Ishikawa (cell line): ENCODE data around the gene TUBD1.

Experiments used
- CEBPB ChIP-seq: IDR thresholded peaks from 2 replicates; pipeline ENCODE4 v1.6.1; 2012
- EP300 ChIP-seq: IDR thresholded peaks from 2 replicates; pipeline ENCODE4 v1.6.1; 2012; ENCODE audit warnings: borderline replicate concordance
- YY1 ChIP-seq: IDR thresholded peaks from 2 replicates; pipeline ENCODE4 v1.6.1; 2012; ENCODE audit warnings: low read depth
- TF ChIP-seq, protein P1 (sequence below): IDR thresholded peaks from 2 replicates; pipeline ENCODE4 v1.6.1; 2012

DNA sequence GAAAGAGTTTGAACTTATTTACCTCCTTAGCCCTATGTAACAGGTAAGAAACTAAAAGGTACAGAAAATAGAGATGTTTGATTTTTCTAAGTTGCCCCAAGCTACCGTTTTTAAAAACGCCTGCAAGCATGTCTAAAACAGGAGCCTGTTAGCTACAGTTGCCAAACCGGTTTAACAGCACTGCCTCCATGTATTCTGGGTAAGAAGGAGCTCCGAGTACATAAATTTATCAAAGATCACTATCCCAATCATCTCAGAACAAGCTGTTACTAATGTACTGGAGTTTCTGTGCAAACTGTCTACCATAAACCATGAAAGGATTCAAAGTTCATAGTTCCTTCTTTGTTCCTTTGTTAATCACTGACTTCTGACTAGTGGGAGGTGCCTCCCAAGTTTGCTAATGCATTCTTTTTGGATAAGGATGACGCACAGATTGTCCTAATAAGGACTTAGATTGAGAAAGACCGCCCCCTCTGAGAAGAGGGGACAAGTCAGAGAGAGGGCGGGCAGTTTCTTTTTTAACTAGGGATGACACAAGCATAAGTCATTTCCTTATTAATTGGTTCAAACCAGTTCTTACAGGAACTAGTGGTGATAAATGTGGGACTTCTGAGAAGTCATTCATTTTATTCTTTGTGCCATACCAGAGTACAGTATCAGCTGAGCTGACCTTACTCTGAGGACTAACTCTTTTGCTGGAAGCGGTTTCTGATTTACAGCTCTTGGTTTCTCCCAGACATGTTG lies 55.3 kb downstream of the TUBD1 start:
- TF ChIP-seq, protein P1, sequence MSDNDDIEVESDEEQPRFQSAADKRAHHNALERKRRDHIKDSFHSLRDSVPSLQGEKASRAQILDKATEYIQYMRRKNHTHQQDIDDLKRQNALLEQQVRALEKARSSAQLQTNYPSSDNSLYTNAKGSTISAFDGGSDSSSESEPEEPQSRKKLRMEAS = peak; percentile 67; the same call in 1 of the 2 replicates
- TF ChIP-seq EP300 = peak; percentile 79; the same call in 1 of the 2 replicates
- peak; percentile 38; the same call in 1 of the 2 replicates for TF ChIP-seq YY1
- peak; percentile 72 for TF ChIP-seq CEBPB
